GM04503 (cell line): ENCODE results near the gene RPL41.
"Not testable (repeated sequence)": the region's sequence is repeated elsewhere in the genome, so short reads cannot be mapped to it uniquely, and the experiment has no call there.

ENCODE experiments used
- DNase-seq: peaks from one replicate; pipeline ENCODE4 v3.0.0-alpha.2; 2012; ENCODE audit warnings: low read depth

RPL41 gene

DNA sequence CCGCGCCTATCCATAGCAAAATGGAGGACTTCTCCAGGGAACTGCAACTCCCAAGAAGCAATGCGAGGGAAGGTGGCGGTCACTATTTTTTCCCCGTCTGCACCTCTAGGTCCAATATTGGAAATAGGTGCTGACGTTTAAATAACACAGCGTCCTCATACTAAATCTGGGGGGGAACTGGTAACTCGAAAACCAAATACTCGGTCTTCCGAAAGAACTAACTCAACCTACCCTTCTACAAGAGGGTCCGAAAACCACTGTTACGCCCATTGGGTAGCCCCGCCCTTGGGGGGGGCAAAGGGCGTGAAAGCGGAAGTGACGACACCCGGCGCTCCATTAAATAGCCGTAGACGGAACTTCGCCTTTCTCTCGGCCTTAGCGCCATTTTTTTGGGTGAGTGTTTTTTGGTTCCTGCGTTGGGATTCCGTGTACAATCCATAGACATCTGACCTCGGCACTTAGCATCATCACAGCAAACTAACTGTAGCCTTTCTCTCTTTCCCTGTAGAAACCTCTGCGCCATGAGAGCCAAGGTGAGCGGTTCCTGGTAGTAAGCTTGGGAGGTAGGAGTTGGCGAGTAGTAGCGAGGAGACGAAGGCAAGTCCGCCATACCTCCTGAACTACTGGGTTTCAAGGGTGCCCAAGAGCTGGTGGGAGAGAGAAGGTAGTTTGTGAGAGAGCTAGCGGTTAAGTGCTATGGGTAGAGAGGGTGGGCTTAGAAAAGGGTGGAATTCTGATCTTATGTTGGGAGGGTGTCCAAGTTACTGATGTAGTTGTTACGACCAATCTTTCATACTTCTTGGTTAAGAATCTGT lies at the start of gene RPL41:
Gene RPL41 (plus strand): TSS at position 367 of the 815 bp plus-strand sequence.
- DNase-seq: peak; percentile 74

DNA sequence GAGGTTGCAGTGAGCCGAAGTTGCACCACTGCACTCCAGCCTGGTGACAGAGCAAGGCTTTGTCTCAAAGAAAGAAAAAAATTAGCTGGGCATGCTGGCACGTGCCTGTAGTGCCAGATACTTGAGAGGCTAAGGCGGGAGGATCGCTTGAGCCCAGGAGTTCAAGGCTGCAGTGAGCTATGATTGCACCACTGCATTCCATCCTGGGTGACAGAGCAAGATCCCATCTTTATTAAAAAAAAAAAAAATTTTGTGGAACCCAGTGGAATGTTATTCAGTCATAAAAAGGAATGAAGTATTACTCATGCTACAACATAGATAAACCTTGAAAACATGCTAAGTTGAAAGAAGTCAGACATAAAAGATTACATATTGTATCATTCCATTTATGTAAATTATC lies 44.8 kb upstream of the RPL41 start:
- peak; percentile 29 for DNase-seq

DNA sequence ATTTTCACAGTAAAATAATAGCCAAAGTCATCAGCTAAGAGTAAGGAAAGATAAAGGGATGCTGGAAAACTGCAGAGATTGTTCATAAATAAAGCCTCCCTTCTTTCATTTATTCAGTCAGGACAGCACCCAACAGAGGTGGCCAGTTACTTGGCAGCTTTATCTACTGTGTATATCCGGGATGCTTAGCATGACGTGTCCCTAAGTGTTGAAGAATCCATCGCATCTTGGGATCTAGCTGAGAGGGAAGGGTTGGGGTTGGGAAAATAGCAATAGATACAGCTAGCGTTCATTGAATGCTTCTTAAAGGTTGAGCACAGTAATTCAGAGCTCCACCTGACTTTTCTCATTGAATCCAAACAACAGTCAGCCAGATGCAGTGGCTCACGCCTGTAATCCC lies 42.0 kb upstream of the RPL41 start:
- DNase-seq: no peak

DNA sequence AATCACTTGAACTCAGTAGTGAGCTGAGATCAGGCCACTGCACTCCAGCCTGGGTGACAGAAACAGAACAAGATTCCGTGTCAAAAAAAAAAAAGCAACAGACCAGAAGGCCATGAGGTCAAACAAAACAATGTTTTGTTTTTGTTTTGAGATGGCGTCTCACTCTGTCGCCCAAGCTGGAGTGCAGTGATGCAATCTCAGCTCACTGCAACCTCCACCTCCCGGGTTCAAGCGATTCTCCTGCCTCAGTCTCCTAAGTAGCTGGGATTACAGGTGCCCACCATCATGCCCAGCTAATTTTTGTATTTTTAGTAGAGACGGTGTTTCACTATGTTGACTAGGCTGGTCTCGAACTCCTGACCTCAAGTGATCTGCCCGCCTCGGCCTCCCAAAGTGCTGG lies 38.5 kb upstream of the RPL41 start:
- DNase-seq: not testable (repeated sequence)

DNA sequence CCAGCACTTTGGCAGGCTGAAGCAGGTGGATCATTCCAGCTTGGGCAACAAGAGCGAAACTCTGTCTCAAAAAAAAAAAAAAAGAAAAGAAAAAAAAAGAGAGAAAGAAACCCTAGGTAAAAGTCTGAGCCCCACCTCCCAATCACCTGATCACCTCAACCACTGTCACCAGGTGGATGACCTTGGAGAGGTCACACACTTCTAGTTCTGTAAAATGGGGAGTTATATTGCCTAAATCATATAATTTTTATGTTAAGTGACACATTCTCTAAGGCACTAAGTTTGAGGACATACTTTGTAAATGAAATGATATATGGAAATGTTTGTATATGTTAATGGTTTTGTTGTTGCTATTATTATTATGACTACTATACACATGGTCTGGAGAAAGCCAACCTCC lies 38.0 kb upstream of the RPL41 start:
- no peak for DNase-seq

DNA sequence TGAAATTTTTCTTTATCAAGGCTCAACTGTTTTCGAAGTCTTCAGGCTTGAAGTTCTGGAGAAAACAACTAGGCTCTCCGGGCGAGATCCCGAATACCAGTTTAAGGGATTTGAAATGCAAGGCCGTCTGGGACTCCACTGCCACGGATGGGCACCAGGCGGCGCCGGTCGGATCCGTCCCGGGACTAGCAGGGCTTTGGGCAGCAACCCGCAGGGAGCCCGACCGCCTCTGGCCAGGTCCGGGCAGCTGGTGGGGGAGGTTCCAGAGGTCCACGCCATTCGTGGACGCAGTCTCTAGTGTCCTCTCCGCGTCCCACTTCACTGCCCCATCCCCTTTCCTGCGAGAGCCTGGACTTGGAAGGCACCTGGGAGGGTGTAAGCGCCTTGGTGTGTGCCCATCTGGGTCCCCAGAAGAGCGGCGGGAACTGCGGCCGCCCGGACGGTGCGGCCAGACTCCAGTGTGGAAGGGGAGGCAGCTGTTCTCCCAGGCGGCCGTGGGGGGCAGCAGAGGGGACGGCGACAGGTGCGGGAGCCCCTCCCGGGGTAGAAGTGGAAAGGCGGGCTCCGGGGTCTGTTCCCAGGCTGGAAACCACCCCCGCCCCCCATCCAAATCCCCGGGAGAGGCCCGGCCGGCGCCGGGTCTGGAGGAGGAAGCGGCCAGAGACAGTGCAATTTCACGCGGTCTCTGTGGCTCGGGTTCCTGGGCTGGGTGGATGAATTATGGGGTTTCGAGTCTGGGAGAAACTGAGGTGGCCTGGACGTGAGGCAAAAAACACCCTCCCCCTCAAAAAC lies 37.3 kb upstream of the RPL41 start:
- peak; percentile 33 for DNase-seq

DNA sequence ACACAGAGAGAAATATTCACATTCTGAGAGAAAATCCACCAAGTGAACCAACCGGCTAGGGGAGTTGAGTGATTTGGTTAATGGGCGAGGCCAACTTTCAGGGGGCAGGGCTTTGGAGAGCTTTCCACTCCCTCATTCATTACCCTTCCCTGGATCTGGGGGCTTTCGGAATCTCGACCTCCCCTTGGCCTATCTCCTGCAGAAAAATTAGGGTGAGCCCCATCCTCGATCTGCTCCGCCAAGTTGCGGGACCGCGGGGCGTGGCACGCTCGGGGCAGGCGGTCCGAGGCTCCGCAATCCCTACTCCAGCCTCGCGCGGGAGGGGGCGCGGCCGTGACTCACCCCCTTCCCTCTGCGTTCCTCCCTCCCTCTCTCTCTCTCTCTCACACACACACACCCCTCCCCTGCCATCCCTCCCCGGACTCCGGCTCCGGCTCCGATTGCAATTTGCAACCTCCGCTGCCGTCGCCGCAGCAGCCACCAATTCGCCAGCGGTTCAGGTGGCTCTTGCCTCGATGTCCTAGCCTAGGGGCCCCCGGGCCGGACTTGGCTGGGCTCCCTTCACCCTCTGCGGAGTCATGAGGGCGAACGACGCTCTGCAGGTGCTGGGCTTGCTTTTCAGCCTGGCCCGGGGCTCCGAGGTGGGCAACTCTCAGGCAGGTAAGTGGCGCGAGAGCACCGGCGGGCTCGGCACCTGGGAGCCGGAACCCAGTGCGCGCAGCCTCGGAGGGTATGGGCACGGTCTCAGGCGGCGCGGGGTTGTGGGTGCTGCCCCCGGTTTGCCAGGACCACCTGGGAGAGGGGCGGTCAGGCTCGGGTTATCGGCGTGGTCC lies 36.5 kb upstream of the RPL41 start, which contains the start of gene ERBB3:
Gene ERBB3 (plus strand): TSS at position 443 of the 833 bp plus-strand sequence. CDS start 136 bp downstream, at position 579.
- DNase-seq: no peak

DNA sequence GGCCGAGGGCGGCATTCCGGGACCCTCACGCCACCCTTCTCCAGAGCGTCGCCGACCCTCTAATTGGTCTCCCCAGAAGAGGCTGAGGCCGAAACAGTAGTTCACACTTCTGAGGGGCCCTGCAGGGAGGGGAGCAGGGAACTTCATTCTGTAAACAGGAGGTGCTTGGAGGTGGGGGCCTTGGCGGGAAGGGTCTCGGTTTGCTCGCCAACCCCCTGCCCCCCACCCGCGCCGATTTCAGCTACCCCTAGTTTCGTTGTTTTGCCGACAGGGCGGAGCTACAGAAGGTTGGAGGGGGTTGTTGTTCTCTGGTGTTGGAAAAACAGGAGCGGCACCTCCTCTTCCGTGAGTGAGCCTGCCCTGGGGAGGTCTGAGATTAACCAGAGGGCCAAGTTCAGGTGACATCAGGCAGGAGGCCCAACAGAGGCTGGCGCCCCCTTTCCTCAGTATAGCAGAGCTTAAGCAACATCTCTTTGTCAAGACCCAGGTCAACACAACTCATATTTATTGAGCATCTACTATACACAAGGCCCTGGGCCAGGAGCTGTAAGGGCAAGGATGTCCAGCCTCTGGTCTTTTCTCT lies 35.8 kb upstream of the RPL41 start:
- DNase-seq: no peak

DNA sequence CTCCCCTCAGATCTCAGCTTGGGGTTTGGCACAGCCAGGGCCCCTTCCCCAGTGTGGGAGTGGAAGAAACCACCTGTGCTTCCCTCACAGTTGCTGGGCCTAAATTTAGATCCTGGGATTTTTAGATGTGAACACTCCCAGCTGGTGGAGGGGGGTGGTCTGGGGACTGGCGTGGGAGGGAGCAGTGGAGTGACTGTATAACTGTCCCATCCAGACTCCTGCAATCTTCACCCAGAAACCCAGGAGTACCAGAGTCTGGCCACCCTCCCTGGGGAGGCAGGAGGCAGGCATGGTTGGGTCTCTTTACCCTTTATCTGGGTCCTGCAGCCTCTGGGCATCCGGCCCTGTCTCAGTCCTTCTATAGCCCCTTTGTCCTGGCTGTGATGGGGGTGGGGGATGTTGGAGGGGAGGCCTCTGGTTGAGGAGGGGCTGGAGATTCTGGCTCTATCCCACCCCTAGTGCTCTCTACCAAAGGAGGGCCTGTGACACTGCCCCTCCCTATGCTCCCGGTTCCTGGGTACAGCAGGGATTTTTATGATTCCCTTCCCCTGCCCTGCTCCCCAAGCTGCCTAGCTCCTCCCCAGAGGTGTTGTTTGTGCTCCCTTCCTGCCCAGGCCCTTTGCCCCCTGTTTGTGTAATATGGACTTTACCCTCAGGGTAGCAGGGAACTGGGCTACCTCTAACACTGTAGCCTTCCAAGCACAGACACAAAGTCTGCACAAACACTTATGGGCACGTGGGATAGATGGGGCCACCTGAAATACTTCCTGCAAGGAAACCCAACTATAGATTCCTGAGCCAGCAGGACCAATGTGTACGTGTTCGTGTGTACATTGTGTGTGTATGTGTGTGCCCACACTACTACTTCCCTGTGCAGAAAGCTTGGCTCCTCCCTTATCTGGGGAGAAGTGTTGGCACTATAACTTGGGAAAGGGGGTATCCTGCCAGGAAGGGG lies 34.8 kb upstream of the RPL41 start:
- DNase-seq: no peak

DNA sequence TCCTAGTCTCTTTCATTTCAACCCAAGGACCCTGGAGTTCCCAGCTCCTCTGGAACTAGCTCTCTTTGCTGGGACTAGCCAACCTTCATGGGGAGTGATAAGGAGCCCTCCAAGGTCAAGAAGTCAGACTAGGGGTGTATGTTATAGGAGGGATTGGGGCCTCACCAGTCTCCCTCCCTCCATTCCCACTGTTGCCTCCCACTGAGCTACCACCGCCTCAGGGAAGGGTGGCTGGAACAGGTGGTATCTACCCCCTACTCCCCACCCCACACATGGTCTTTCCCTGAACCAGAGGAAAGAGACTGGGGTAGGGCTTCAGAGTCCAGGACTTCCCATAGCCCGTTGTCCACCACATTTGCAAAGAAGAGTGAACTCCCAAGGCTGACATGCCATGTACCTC lies 34.1 kb upstream of the RPL41 start:
- no peak for DNase-seq

DNA sequence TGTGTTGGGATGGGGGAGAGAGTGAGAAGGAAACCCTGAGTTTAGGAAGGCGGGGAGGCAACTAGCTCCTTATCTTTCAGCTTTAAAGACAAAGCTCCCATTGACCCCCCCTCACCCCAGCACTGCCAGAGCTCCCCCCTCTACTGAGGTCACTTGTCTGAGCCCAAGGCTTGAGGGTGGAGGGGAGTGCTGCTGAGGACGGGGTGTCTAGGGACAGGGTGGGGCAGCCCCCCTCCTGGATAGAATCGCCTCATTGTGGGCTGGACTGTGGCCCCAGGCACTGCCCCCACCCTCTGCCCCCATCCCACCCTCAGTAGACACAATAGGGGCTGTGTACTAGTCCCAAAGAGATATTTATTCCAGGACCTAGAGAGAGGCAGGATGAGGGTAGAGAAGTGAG lies 33.5 kb upstream of the RPL41 start:
- no peak for DNase-seq

DNA sequence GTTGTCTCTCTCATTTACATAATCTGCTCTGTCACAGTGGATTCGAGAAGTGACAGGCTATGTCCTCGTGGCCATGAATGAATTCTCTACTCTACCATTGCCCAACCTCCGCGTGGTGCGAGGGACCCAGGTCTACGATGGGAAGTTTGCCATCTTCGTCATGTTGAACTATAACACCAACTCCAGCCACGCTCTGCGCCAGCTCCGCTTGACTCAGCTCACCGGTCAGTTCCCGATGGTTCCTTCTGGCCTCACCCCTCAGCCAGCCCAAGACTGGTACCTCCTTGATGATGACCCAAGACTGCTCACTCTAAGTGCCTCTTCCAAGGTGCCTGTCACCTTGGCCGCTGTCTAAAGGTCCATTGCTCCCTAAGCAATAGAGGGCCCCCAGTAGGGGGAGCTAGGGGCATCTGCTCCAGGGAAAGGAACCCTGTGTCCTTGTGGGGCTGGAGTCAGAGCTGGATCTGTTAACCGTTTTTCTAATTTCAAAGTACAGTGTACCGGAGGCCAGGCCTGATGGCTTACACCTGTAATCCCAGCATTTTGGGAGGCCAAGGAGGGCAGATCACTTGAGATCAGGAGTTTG lies 31.4 kb upstream of the RPL41 start:
- no peak for DNase-seq

DNA sequence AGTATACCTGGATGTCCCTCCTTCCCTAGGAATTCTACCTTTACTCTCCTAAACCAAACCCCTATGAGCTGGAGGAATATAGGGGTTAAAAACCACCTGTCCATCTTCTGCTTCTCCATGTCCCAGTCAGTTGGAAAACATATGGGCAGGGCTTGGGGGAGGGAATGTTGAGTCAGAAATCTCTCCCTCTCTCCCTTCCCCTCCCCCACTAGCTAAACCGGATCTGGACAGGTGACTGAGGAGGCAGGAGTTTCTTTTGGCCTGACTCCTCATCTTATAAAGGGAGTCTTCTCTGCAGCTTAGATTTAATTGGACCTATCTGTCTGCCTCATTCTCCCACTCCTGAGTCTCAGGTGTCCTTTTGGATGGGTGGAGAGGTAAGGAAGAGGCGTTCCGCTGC lies 30.3 kb upstream of the RPL41 start:
- no peak for DNase-seq

DNA sequence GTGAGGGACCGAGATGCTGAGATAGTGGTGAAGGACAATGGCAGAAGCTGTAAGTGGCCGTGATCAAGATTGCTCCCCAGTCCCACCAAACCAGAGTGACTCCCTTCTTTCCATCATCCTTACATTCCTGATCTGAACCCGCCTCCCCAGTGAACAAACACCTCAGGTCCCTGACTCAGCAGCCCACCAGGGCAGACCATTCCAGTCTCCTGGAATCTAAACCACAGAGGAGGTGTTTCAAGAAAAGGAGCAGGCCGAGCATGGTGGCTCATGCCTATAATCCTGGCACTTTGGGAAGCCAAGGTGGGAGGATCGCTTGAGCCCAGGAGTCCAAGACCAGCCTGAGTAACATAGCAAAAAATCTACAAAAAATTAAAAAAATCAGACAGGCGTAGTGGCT lies 29.8 kb upstream of the RPL41 start:
- DNase-seq: no peak

DNA sequence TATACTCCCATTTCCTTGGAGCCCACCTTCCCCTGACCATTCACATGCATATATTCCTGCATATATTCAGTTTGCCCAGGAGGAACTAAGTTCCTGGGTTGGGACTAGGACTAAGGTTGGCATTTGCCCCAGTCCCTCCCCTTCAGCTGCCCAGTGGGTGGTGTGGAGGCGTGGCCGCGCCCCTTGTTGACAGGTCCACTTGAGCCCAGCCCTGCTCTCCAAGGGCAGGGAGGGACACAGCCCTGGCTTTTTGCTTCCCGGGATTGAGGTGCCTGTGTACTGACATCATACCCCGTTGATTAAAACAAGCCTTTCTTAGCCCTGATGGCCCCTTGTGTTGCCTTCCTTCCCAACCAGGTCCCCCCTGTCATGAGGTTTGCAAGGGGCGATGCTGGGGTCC lies 29.2 kb upstream of the RPL41 start:
- DNase-seq: no peak

DNA sequence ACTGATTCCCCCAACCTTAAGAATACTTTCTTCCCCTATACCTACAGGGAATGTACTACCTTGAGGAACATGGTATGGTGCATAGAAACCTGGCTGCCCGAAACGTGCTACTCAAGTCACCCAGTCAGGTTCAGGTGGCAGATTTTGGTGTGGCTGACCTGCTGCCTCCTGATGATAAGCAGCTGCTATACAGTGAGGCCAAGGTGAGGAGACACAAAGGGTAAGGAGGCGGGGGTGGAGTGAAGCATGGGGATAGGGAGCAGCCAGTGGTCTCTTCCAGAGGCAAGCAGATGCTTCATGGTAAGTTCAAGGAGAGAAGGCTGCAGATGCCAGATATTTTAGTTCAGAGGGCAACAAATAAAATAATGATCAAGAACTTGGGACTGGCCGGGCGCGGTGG lies 18.7 kb upstream of the RPL41 start:
- DNase-seq: no peak

DNA sequence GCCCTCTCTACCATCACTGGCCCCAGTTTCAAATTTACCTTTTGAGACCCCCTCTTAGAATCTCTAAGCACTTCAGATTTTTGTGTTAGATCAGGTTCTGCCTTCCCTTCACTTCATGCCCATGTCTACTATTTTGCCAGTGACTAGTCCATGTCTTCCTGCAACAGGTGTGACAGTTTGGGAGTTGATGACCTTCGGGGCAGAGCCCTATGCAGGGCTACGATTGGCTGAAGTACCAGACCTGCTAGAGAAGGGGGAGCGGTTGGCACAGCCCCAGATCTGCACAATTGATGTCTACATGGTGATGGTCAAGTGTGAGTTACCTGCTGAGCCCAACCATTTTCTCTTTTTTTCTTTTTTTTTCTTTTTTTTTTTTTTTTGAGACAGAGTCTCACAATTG lies 17.8 kb upstream of the RPL41 start:
- DNase-seq: no peak

DNA sequence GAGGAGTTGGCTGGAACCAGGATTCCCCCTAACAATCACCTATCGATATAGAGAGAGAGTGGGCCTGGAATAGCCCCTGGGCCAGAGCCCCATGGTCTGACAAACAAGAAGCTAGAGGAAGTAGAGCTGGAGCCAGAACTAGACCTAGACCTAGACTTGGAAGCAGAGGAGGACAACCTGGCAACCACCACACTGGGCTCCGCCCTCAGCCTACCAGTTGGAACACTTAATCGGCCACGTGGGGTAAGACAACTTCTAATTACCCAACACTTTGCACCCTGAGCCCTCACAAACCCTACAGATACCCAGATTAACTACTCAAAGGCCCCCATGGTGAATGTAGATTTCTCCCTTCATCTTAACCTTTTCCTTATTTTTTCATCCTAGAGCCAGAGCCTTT lies 16.6 kb upstream of the RPL41 start:
- no peak for DNase-seq

DNA sequence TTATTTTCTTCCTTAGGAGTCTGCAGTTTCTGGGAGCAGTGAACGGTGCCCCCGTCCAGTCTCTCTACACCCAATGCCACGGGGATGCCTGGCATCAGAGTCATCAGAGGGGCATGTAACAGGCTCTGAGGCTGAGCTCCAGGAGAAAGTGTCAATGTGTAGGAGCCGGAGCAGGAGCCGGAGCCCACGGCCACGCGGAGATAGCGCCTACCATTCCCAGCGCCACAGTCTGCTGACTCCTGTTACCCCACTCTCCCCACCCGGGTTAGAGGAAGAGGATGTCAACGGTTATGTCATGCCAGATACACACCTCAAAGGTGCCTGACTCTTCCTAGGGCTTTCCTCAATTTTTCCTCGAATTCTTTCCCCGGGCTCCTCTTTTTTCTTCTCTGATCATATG lies 15.4 kb upstream of the RPL41 start:
- no peak for DNase-seq

DNA sequence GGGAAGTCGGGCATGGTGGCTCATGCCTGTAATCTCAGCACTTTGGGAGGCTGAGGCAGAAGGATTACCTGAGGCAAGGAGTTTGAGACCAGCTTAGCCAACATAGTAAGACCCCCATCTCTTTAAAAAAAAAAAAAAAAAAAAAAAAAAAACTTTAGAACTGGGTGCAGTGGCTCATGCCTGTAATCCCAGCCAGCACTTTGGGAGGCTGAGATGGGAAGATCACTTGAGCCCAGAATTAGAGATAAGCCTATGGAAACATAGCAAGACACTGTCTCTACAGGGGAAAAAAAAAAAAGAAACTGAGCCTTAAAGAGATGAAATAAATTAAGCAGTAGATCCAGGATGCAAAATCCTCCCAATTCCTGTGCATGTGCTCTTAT lies 13.8 kb upstream of the RPL41 start:
- no peak for DNase-seq
